HPDE6-E6E7 (cell line): Measurements from ENCODE around the gene GRAMD1A.

Experiments used
- DNase-seq: peaks from one replicate; pipeline ENCODE4 v3.0.0; 2011; ENCODE audit warnings: missing footprints; ENCODE audit errors: extremely low spot score

The GRAMD1A gene

DNA sequence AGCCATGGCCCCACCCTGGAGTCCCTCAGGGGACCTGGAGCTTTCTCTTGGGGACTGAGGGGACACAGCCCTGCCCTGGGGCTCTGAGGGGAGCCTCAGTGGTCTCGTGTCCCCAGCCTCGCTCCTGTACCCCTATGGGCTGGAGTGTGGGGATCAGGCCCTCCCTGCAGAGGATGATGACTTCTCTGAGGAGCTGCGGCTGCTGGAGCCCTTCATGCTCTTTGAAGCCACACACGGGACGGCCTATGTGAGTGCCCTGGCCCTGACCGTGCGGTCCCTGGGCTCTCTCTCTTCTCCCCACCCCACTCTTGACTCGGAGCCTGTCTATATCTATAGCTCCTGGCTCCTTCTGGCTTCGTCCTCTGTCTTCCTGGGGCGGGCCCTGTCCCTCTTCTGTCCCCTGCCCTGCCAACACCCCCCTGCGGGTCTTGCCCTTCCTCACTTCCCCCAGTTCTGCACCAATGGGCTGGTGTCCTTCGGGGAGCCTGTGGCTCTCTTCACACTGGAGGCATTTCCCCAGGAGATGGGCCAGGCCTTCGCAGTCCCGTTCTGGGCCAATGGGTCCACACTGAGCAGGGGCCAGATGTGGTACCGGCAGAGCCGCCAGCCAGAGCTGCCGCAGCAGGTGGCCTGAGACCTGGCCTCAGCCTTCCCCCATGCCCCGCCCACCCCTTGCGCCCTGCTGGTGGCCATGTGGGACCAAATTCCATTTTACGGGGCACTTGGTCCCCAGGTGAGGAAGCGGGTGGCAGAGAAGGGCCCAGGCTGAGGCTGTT is 74.5 kb downstream of the GRAMD1A start:
- DNase-seq: no peak

GRCh38 chr19:35075202-35076025 is 75.3 kb downstream of the GRAMD1A start:
- no peak for DNase-seq

- DNase-seq: no peak
These were observed 75.9 kb downstream of the GRAMD1A start for GRCh38 chr19:35076026-35076370.
